Measurements from ENCODE around the gene QSOX2.

Gene QSOX2

GRCh38 chr9:136281421-136282271 is 36.0 kb upstream of the QSOX2 start:
- no peak for TF ChIP-seq CTCF (IDR thresholded peaks at IDR 0.05; ENCODE audit: extremely low read depth, insufficient read depth, missing control alignments)
- in situ Hi-C loops (cut with MboI; ENCODE audit: low pct_unique_long_range_greater_than_20kb, low sequenced_read_pairs, unreplicated experiment): no loop called here
- no peak for DNase-seq (ENCODE audit: low spot score)

GRCh38 chr9:136280535-136281315 is 35.1 kb upstream of the QSOX2 start:
- no peak for TF ChIP-seq CTCF (IDR thresholded peaks at IDR 0.05; ENCODE audit: extremely low read depth, insufficient read depth, missing control alignments)
- in situ Hi-C loops (cut with MboI; ENCODE audit: low pct_unique_long_range_greater_than_20kb, low sequenced_read_pairs, unreplicated experiment): no loop called here
- DNase-seq (ENCODE audit: low spot score): no peak

GRCh38 chr9:136279471-136279870 is 33.9 kb upstream of the QSOX2 start:
- no peak for TF ChIP-seq CTCF (IDR thresholded peaks at IDR 0.05; ENCODE audit: extremely low read depth, insufficient read depth, missing control alignments)
- DNase-seq (ENCODE audit: low spot score): no peak
- in situ Hi-C loops (cut with MboI; ENCODE audit: low pct_unique_long_range_greater_than_20kb, low sequenced_read_pairs, unreplicated experiment): no loop called here

- TF ChIP-seq CTCF (IDR thresholded peaks at IDR 0.05; ENCODE audit: extremely low read depth, insufficient read depth, missing control alignments): no peak
- in situ Hi-C loops (cut with MboI; ENCODE audit: low pct_unique_long_range_greater_than_20kb, low sequenced_read_pairs, unreplicated experiment): no loop called here
- no peak for DNase-seq (ENCODE audit: low spot score)
Observed at GRCh38 chr9:136278894-136279293, 33.3 kb upstream of the QSOX2 start.

GRCh38 chr9:136278221-136278620 is 32.6 kb upstream of the QSOX2 start:
- in situ Hi-C loops (cut with MboI; ENCODE audit: low pct_unique_long_range_greater_than_20kb, low sequenced_read_pairs, unreplicated experiment): no loop called here
- no peak for DNase-seq (ENCODE audit: low spot score)
- no peak for TF ChIP-seq CTCF (IDR thresholded peaks at IDR 0.05; ENCODE audit: extremely low read depth, insufficient read depth, missing control alignments)

GRCh38 chr9:136277746-136278145 is 32.1 kb upstream of the QSOX2 start:
- in situ Hi-C loops (cut with MboI; ENCODE audit: low pct_unique_long_range_greater_than_20kb, low sequenced_read_pairs, unreplicated experiment): no loop called here
- no peak for TF ChIP-seq CTCF (IDR thresholded peaks at IDR 0.05; ENCODE audit: extremely low read depth, insufficient read depth, missing control alignments)
- DNase-seq (ENCODE audit: low spot score): no peak

All from GM13977 (cell line).